Retinal pigment epithelial cell (primary cell): ENCODE results near the gene TRIM44.

Source experiments
- DNase-seq: peaks from one replicate; pipeline ENCODE4 v3.0.0-alpha.2; 2010; ENCODE audit warnings: low read depth
- H3K4me3 ChIP-seq: 2 replicates; pipeline ENCODE4 v1.5.1; 2011; ENCODE audit warnings: mild to moderate bottlenecking, low read length, control low read depth, moderate library complexity
- CTCF ChIP-seq: conservative IDR thresholded peaks from 2 replicates; pipeline ENCODE4 v1.5.1; 2011; ENCODE audit warnings: low read depth, low read length, control low read depth, inconsistent platforms

TRIM44 gene

GRCh38 chr11:35675901-35676610 is 13.5 kb downstream of the TRIM44 start:
- TF ChIP-seq CTCF, result no peak
- H3K4me3 ChIP-seq, result no peak overlapping the region
- DNase-seq, result no peak

GRCh38 chr11:35676611-35676965 is 14.0 kb downstream of the TRIM44 start:
- TF ChIP-seq CTCF, result no peak
- no peak for DNase-seq
- no peak overlapping the region for H3K4me3 ChIP-seq

GRCh38 chr11:35677904-35678303 is 15.3 kb downstream of the TRIM44 start:
- no peak overlapping the region for H3K4me3 ChIP-seq
- DNase-seq, result no peak
- TF ChIP-seq CTCF, result no peak

- no peak overlapping the region for H3K4me3 ChIP-seq
- TF ChIP-seq CTCF, result no peak
- DNase-seq, result no peak
Measured at GRCh38 chr11:35678471-35678870, 15.9 kb downstream of the TRIM44 start.

- no peak for TF ChIP-seq CTCF
- no peak for DNase-seq
- no peak overlapping the region for H3K4me3 ChIP-seq
Measured at GRCh38 chr11:35678975-35679374, 16.4 kb downstream of the TRIM44 start.

- TF ChIP-seq CTCF, result no peak
- no peak for DNase-seq
- no peak overlapping the region for H3K4me3 ChIP-seq
Measured at GRCh38 chr11:35680506-35680905, 17.9 kb downstream of the TRIM44 start.

- TF ChIP-seq CTCF, result no peak
- no peak overlapping the region for H3K4me3 ChIP-seq
- no peak for DNase-seq
Measured at GRCh38 chr11:35681163-35681767, 18.7 kb downstream of the TRIM44 start.
